ENCODE data around the gene NR3C2. TPM values are rescaled to one million over a fixed set of nuclear protein-coding genes. Genes with fewer than 3 reads are reported as not detected.

Gene NR3C2
- polyA plus RNA-seq, 1 donor from 2014 or later, result 0.06 TPM

- H3K9me2 ChIP-seq (ENCODE audit: insufficient read depth, low read length), result no peaks in the 10 kb centered on the region
- no peak overlapping the region for H2AFZ ChIP-seq (ENCODE audit: low read depth, low read length)
- no peak for TF ChIP-seq REST (IDR thresholded peaks at IDR 0.05; ENCODE audit: borderline replicate concordance)
- no peak for TF ChIP-seq SMC3 (conservative IDR thresholded peaks at IDR 0.05; ENCODE audit: poor library complexity)
- no peak for TF ChIP-seq MXI1 (conservative IDR thresholded peaks at IDR 0.05; ENCODE audit: poor library complexity, severe bottlenecking)
- no peak for TF ChIP-seq TAF1 (IDR thresholded peaks at IDR 0.05; ENCODE audit: low read depth)
- no peak for TF ChIP-seq CTCF (IDR thresholded peaks at IDR 0.05; ENCODE audit: poor library complexity, severe bottlenecking)
- no peak for TF ChIP-seq EP300 (conservative IDR thresholded peaks at IDR 0.05; ENCODE audit: poor library complexity, severe bottlenecking)
- no peak for TF ChIP-seq POLR2AphosphoS5 (IDR thresholded peaks at IDR 0.05)
- no peak for TF ChIP-seq RAD21 (conservative IDR thresholded peaks at IDR 0.05)
- TF ChIP-seq EZH2 (IDR thresholded peaks at IDR 0.05; ENCODE audit: borderline replicate concordance, insufficient read depth, low read length, poor library complexity, severe bottlenecking), result no peak
- no peak overlapping the region for H3K4me2 ChIP-seq (ENCODE audit: low read length)
- H3K27me3 ChIP-seq (ENCODE audit: insufficient read depth, low read depth, low read length), result no peaks in the 10 kb centered on the region
- H3K27ac ChIP-seq (ENCODE audit: low read length), result no peak overlapping the region
- H3F3A ChIP-seq (ENCODE audit: insufficient read depth, low read length, poor library complexity, severe bottlenecking), result no peaks in the 10 kb centered on the region
- H3K4me3 ChIP-seq (ENCODE audit: low read length), result no peak overlapping the region
- no peaks in the 10 kb centered on the region for H4K20me1 ChIP-seq (ENCODE audit: insufficient read depth)
- H3K9ac ChIP-seq (ENCODE audit: low read length), result no peak overlapping the region
- H3K79me2 ChIP-seq (replicated peaks; ENCODE audit: insufficient read depth, low read length), result no peaks in the 10 kb centered on the region
- no peaks in the 10 kb centered on the region for H3K36me3 ChIP-seq (ENCODE audit: insufficient read depth, low read length)
- H3K9me3 ChIP-seq (ENCODE audit: low read length), result no peaks in the 10 kb centered on the region
Measured at GRCh38 chr4:148092316-148093014, 349.7 kb downstream of the NR3C2 start.

- H3K9ac ChIP-seq (ENCODE audit: low read length), result no peak overlapping the region
- no peak overlapping the region for H3K4me2 ChIP-seq (ENCODE audit: low read length)
- no peak overlapping the region for H2AFZ ChIP-seq (ENCODE audit: low read depth, low read length)
- no peaks in the 10 kb centered on the region for H3K36me3 ChIP-seq (ENCODE audit: insufficient read depth, low read length)
- no peaks in the 10 kb centered on the region for H4K20me1 ChIP-seq (ENCODE audit: insufficient read depth)
- H3K9me2 ChIP-seq (ENCODE audit: insufficient read depth, low read length), result no peaks in the 10 kb centered on the region
- H3F3A ChIP-seq (ENCODE audit: insufficient read depth, low read length, poor library complexity, severe bottlenecking), result no peaks in the 10 kb centered on the region
- no peak overlapping the region for H3K27ac ChIP-seq (ENCODE audit: low read length)
- no peaks in the 10 kb centered on the region for H3K27me3 ChIP-seq (ENCODE audit: insufficient read depth, low read depth, low read length)
- H3K4me3 ChIP-seq (ENCODE audit: low read length), result no peak overlapping the region
- H3K9me3 ChIP-seq (ENCODE audit: low read length), result no peaks in the 10 kb centered on the region
- no peaks in the 10 kb centered on the region for H3K79me2 ChIP-seq (replicated peaks; ENCODE audit: insufficient read depth, low read length)
- TF ChIP-seq EP300 (conservative IDR thresholded peaks at IDR 0.05; ENCODE audit: poor library complexity, severe bottlenecking) (no peak), RAD21 (conservative IDR thresholded peaks at IDR 0.05) (no peak), CTCF (IDR thresholded peaks at IDR 0.05; ENCODE audit: poor library complexity, severe bottlenecking) (no peak), REST (IDR thresholded peaks at IDR 0.05; ENCODE audit: borderline replicate concordance) (no peak), MXI1 (conservative IDR thresholded peaks at IDR 0.05; ENCODE audit: poor library complexity, severe bottlenecking) (no peak), POLR2AphosphoS5 (IDR thresholded peaks at IDR 0.05) (no peak), SMC3 (conservative IDR thresholded peaks at IDR 0.05; ENCODE audit: poor library complexity) (no peak), EZH2 (IDR thresholded peaks at IDR 0.05; ENCODE audit: borderline replicate concordance, insufficient read depth, low read length, poor library complexity, severe bottlenecking) (no peak), TAF1 (IDR thresholded peaks at IDR 0.05; ENCODE audit: low read depth) (no peak)
Measured at GRCh38 chr4:148091896-148092295, 350.3 kb downstream of the NR3C2 start.

All from neural cell (in vitro differentiated cells).